ENCODE data around the gene FCMR. TPM values are rescaled to one million over a fixed set of nuclear protein-coding genes. Genes with fewer than 3 reads are reported as not detected.

Gene FCMR
- polyA plus RNA-seq, 3 donors = 1.9 to 3.0 (median 2.2) TPM

DNA sequence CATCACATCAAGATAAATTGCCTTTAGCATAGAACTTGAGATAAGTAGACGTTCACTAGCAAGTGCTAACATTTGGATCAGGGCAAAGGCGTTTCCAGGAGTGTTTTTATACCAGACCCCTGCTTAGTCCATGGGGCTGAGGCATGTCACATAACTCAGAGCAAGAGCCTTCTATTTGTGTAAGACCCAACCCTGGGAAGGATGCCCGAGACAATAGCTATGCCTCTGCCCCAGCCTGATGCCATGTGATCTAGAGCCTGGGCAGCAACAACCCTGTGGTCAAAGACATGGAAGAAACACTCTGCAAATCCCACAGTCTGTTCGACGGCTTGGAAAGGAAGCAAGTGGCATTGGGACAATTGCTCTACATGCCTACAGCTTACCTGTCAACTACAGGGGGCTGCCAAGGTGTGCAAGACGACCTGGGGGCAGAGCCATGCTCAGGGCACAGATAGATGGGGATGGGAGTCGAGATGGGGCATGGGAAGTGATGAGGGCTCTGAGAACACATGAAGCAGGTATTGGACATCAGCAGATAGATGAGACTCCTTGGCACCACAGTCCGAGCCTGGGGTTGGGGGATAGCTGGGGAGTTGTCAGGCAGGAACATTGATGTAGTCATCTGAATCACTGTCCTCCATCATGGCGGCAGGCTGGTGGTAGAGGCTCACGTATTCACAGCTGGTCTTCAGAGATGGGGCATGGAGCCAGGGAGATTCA lies 17.2 kb downstream of the FCMR start:
- peaks cover 7 to 15% of the 10 kb centered on the region in 2 donors for H3K4me1 ChIP-seq (ENCODE audit: control insufficient read depth in 1 of 2, insufficient read depth in 2 of 2, low read length in 2 of 2)
- Mint-ChIP-seq H3K36me3 (peaks cover 0 to 12% of the 10 kb centered on the region in 2 donors), H3K27me3 (ENCODE audit: low read depth in 3 of 3) (peaks cover 16 to 28% (median 19%) of the 10 kb centered on the region in 3 donors), H3K4me3 (no peak overlapping the region), H3K4me1 (peaks cover 14% of the 10 kb centered on the region), H3K27ac (peak overlapping the region in 1 of 7 donors; percentile 65), H3K9me3 (peaks cover 0 to 12% (median 2%) of the 10 kb centered on the region in 7 donors)
- no peaks in the 10 kb centered on the region for H3K79me2 ChIP-seq (ENCODE audit: insufficient read depth, low read length)
- no peak overlapping the region for H3K27ac ChIP-seq (ENCODE audit: low read depth in 1 of 2, low read length in 2 of 2)
- TF ChIP-seq, protein P1, sequence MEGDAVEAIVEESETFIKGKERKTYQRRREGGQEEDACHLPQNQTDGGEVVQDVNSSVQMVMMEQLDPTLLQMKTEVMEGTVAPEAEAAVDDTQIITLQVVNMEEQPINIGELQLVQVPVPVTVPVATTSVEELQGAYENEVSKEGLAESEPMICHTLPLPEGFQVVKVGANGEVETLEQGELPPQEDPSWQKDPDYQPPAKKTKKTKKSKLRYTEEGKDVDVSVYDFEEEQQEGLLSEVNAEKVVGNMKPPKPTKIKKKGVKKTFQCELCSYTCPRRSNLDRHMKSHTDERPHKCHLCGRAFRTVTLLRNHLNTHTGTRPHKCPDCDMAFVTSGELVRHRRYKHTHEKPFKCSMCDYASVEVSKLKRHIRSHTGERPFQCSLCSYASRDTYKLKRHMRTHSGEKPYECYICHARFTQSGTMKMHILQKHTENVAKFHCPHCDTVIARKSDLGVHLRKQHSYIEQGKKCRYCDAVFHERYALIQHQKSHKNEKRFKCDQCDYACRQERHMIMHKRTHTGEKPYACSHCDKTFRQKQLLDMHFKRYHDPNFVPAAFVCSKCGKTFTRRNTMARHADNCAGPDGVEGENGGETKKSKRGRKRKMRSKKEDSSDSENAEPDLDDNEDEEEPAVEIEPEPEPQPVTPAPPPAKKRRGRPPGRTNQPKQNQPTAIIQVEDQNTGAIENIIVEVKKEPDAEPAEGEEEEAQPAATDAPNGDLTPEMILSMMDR (IDR thresholded peaks at IDR 0.05) = no peak
- intact Hi-C loops (cut with micrococcal nuclease) = no loop called here
- H3K4me2 ChIP-seq (replicated peaks; ENCODE audit: extremely low read depth, low read length, poor library complexity, severe bottlenecking) = no peak overlapping the region
- H3K9me3 ChIP-seq (replicated peaks in 1 of 2; ENCODE audit: control insufficient read depth in 1 of 2, insufficient read depth in 1 of 2, low read length in 2 of 2) = no peaks in the 10 kb centered on the region
- H3K27me3 ChIP-seq (ENCODE audit: control insufficient read depth in 2 of 2, insufficient read depth in 2 of 2, low read length in 2 of 2) = peaks cover 16 to 20% of the 10 kb centered on the region in 2 donors
- no peaks in the 10 kb centered on the region for H4K20me1 ChIP-seq (ENCODE audit: insufficient read depth, low read length)
- no peak for DNase-seq
- H2AFZ ChIP-seq (ENCODE audit: insufficient read depth, low read depth, low read length, poor library complexity, severe bottlenecking) = no peak overlapping the region
- H3K36me3 ChIP-seq (replicated peaks in 1 of 2; ENCODE audit: control insufficient read depth in 1 of 2, insufficient read depth in 2 of 2, low read length in 2 of 2) = no peaks in the 10 kb centered on the region
- H3K4me3 ChIP-seq (replicated peaks in 1 of 3; ENCODE audit: low read depth in 2 of 3, low read length in 3 of 3) = no peak overlapping the region
- 96% methylated on average over 6 of the region's 10 CpGs for WGBS (ENCODE audit: insufficient coverage)
- H3K9ac ChIP-seq (ENCODE audit: insufficient read depth, low read length, poor library complexity, severe bottlenecking) = no peak overlapping the region

- H3K27me3 ChIP-seq (ENCODE audit: control insufficient read depth in 2 of 2, insufficient read depth in 2 of 2, low read length in 2 of 2) = peaks cover 7 to 15% of the 10 kb centered on the region in 2 donors
- intact Hi-C loops (cut with micrococcal nuclease) = no loop called here
- H3K79me2 ChIP-seq (ENCODE audit: insufficient read depth, low read length) = no peaks in the 10 kb centered on the region
- H3K9ac ChIP-seq (ENCODE audit: insufficient read depth, low read length, poor library complexity, severe bottlenecking) = no peak overlapping the region
- Mint-ChIP-seq H3K4me3 (no peak overlapping the region), H3K27ac (no peak overlapping the region), H3K4me1 (peaks cover 10% of the 10 kb centered on the region), H3K36me3 (peaks cover 0 to 8% of the 10 kb centered on the region in 2 donors), H3K9me3 (peaks cover 0 to 6% (median 1%) of the 10 kb centered on the region in 7 donors), H3K27me3 (ENCODE audit: low read depth in 3 of 3) (peaks cover 11 to 21% (median 16%) of the 10 kb centered on the region in 3 donors)
- peaks cover 0 to 8% of the 10 kb centered on the region in 2 donors for H3K4me1 ChIP-seq (ENCODE audit: control insufficient read depth in 1 of 2, insufficient read depth in 2 of 2, low read length in 2 of 2)
- H3K4me2 ChIP-seq (replicated peaks; ENCODE audit: extremely low read depth, low read length, poor library complexity, severe bottlenecking) = no peak overlapping the region
- no peak overlapping the region for H3K4me3 ChIP-seq (replicated peaks in 1 of 3; ENCODE audit: low read depth in 2 of 3, low read length in 3 of 3)
- no peak for DNase-seq
- WGBS (ENCODE audit: insufficient coverage) = 83% methylated on average over 1 of the region's 2 CpGs
- H3K27ac ChIP-seq (ENCODE audit: low read depth in 1 of 2, low read length in 2 of 2) = no peak overlapping the region
- H3K36me3 ChIP-seq (replicated peaks in 1 of 2; ENCODE audit: control insufficient read depth in 1 of 2, insufficient read depth in 2 of 2, low read length in 2 of 2) = no peaks in the 10 kb centered on the region
- no peak overlapping the region for H2AFZ ChIP-seq (ENCODE audit: insufficient read depth, low read depth, low read length, poor library complexity, severe bottlenecking)
- H4K20me1 ChIP-seq (ENCODE audit: insufficient read depth, low read length) = no peaks in the 10 kb centered on the region
- H3K9me3 ChIP-seq (replicated peaks in 1 of 2; ENCODE audit: control insufficient read depth in 1 of 2, insufficient read depth in 1 of 2, low read length in 2 of 2) = no peaks in the 10 kb centered on the region
- TF ChIP-seq, protein P1 (IDR thresholded peaks at IDR 0.05) = no peak
These were observed 18.1 kb downstream of the FCMR start for GRCh38 chr1:206903687-206904086.

Data from CD14-positive monocyte (primary cell).